SK-N-SH (cell line): ENCODE data around the gene ESRRG. TPM values are rescaled to one million over a fixed set of nuclear protein-coding genes. Genes with fewer than 3 reads are reported as not detected.

Experiments
- CTCF ChIA-PET: fragments of 300-600, 350-600 bp; formaldehyde crosslinking; extraction: SDS; loops from one replicate; lab custom pipeline; 2021; lab: Yijun Ruan, JAX
- POLR2A ChIA-PET: fragments of 350-600 bp; sonication (Branson Sonifier 250); formaldehyde crosslinking; extraction: SDS; loops from one replicate; lab custom pipeline; 2020; ENCODE audit warnings: antibody characterized with exemption, inconsistent platforms; lab: Yijun Ruan, JAX
- DNase-seq: peaks from one replicate; pipeline ENCODE4 v3.0.0; 2012
- H2AFZ ChIP-seq: fragments of 200-600 bp; sonication (generic); 2 replicates; pipeline ENCODE4 v1.8.1; 2016; ENCODE audit warnings: antibody characterized with exemption, mild to moderate bottlenecking, low read depth
- H3F3A ChIP-seq: fragments of 200-600 bp; sonication (generic); replicated peaks from 2 replicates; pipeline ENCODE3; 2016; ENCODE audit warnings: antibody characterized with exemption, mild to moderate bottlenecking; ENCODE audit not compliant: insufficient read depth
- H3K27ac ChIP-seq, 2 experiments: fragments of 200-500 bp in 1 of 2; fragments of 200-600 bp in 1 of 2; sonication (Bioruptor generic) in 1 of 2; sonication (generic), shearing (Covaris generic) in 1 of 2; 2 replicates each; pipeline versions ENCODE4 v1.5.1 to v1.6.1; 2014 to 2016; ENCODE audit warnings: low read depth in 2 of 2, inconsistent platforms in 1 of 2, low read length in 1 of 2, mild to moderate bottlenecking in 1 of 2, mixed read lengths in 1 of 2
- H3K27me3 ChIP-seq: fragments of 200-600 bp; sonication (generic), shearing (Covaris generic); 2 replicates; pipeline ENCODE4 v1.6.1; 2016; ENCODE audit warnings: mixed run types; ENCODE audit not compliant: insufficient read depth
- H3K36me3 ChIP-seq, 2 experiments: fragments of 200-500 bp in 1 of 2; fragments of 200-600 bp in 1 of 2; sonication (Bioruptor generic) in 1 of 2; sonication (generic) in 1 of 2; replicated peaks in 1 of 2; 2 replicates each; pipeline versions ENCODE3 to v1.5.1; 2014 to 2016; ENCODE audit warnings: low read length in 1 of 2, mild to moderate bottlenecking in 1 of 2; ENCODE audit not compliant: insufficient read depth in 2 of 2, control insufficient read depth in 1 of 2
- H3K4me1 ChIP-seq, 2 experiments: fragments of 200-500 bp in 1 of 2; fragments of 200-600 bp in 1 of 2; sonication (Bioruptor generic) in 1 of 2; sonication (generic), shearing (Covaris generic) in 1 of 2; 2 replicates each; pipeline versions ENCODE4 v1.5.1 to v1.6.1; 2014 to 2016; ENCODE audit warnings: low read depth in 1 of 2, low read length in 1 of 2, mixed run types in 1 of 2; ENCODE audit not compliant: insufficient read depth in 2 of 2, control insufficient read depth in 1 of 2
- H3K4me2 ChIP-seq: fragments of 200-600 bp; sonication (generic), shearing (Covaris generic); 2 replicates; pipeline ENCODE4 v1.6.1; 2017; ENCODE audit warnings: mixed run types
- H3K4me3 ChIP-seq, 2 experiments: fragments of 200-500 bp in 1 of 2; fragments of 200-600 bp in 1 of 2; sonication (Bioruptor generic) in 1 of 2; sonication (generic), shearing (Covaris generic) in 1 of 2; 2 replicates each; pipeline versions ENCODE4 v1.5.1 to v1.8.1; 2014 to 2016; ENCODE audit warnings: low read depth in 2 of 2, inconsistent platforms in 1 of 2, low read length in 1 of 2, mild to moderate bottlenecking in 1 of 2, mixed read lengths in 1 of 2, moderate library complexity in 1 of 2
- H3K79me2 ChIP-seq: fragments of 200-600 bp; sonication (generic); 2 replicates; pipeline ENCODE4 v1.8.1; 2017; ENCODE audit warnings: mild to moderate bottlenecking; ENCODE audit not compliant: insufficient read depth
- H3K9ac ChIP-seq: fragments of 200-600 bp; sonication (generic); 2 replicates; pipeline ENCODE4 v1.6.1; 2017; ENCODE audit warnings: mixed run types
- H3K9me2 ChIP-seq: fragments of 200-600 bp; sonication (generic); 2 replicates; pipeline ENCODE4 v1.6.1; 2017; ENCODE audit warnings: mixed run types
- H3K9me3 ChIP-seq: fragments of 200-600 bp; sonication (generic); 2 replicates; pipeline ENCODE4 v1.6.1; 2017; ENCODE audit warnings: mixed run types, mild to moderate bottlenecking, moderate library complexity
- H4K20me1 ChIP-seq: fragments of 200-600 bp; sonication (generic); 2 replicates; pipeline ENCODE4 v1.6.1; 2017; ENCODE audit warnings: mild to moderate bottlenecking, mixed run types; ENCODE audit not compliant: insufficient read depth
- CHD2 ChIP-seq: fragments of 150-350 bp; IDR thresholded peaks from 2 replicates; pipeline ENCODE4 v1.6.1; 2018; ENCODE audit warnings: low read length; ENCODE audit not compliant: partially characterized antibody
- EP300 ChIP-seq, 2 experiments: IDR thresholded peaks; 2 replicates each; pipeline versions ENCODE4 v1.4.0 to v1.6.1; 2012; ENCODE audit warnings: borderline replicate concordance in 1 of 2, low read depth in 1 of 2, low read length in 1 of 2
- EZH2phosphoT487 ChIP-seq: fragments of 200-600 bp; sonication (generic); IDR thresholded peaks from 2 replicates; pipeline ENCODE4 v1.6.1; 2017; ENCODE audit warnings: low read depth, mixed run types, mild to moderate bottlenecking, antibody characterized with exemption, moderate library complexity, borderline replicate concordance
- FOXJ3 ChIP-seq: sonication (generic); formaldehyde crosslinking; IDR thresholded peaks from 2 replicates; pipeline ENCODE4 v1.5.1; 2020; ENCODE audit warnings: mild to moderate bottlenecking, missing genetic modification reagents
- IRF3 ChIP-seq: fragments of 150-350 bp; IDR thresholded peaks from 2 replicates; pipeline ENCODE4 v1.6.1; 2016; ENCODE audit warnings: mild to moderate bottlenecking, low read depth, low read length
- NRF1 ChIP-seq: IDR thresholded peaks from 2 replicates; pipeline ENCODE4 v1.6.1; 2012; ENCODE audit warnings: low read depth, mild to moderate bottlenecking, low read length
- RAD21 ChIP-seq: IDR thresholded peaks from 2 replicates; pipeline ENCODE4 v1.6.1; 2012; ENCODE audit warnings: mild to moderate bottlenecking, low read length
- RXRA ChIP-seq: IDR thresholded peaks from 2 replicates; pipeline ENCODE4 v1.4.0; 2012; ENCODE audit warnings: low read depth, mild to moderate bottlenecking, borderline replicate concordance
- SIN3A ChIP-seq: IDR thresholded peaks from 2 replicates; pipeline ENCODE4 v1.6.1; 2012; ENCODE audit warnings: low read depth, mild to moderate bottlenecking, low read length, moderate library complexity, borderline replicate concordance
- SMC3 ChIP-seq: IDR thresholded peaks from 2 replicates; pipeline ENCODE4 v1.6.1; 2012; ENCODE audit warnings: low read depth, low read length, improper control_type of control experiment
- TCF12 ChIP-seq: IDR thresholded peaks from 2 replicates; pipeline ENCODE4 v1.4.0; 2012
- TEAD4 ChIP-seq: IDR thresholded peaks from 2 replicates; pipeline ENCODE4 v1.4.0; 2012; ENCODE audit warnings: mild to moderate bottlenecking, borderline replicate concordance; ENCODE audit not compliant: insufficient read depth
- WGBS: methylation state at CpG from one replicate; pipeline ENCODE4 v1.1.6; 2017; ENCODE audit warnings: low lambda C conversion rate; 5-methylcytosine and 5-hydroxymethylcytosine counted together
- polyA plus RNA-seq, 3 experiments: library from polyadenylated mRNA; depleted of rRNA; stranded (reverse); fragments of >200 nt; gene quantifications; 2 replicates each; pipeline ENCODE4 v1.2.3, GENCODE V29; 2012
- TF ChIP-seq, protein P1 (sequence below): IDR thresholded peaks from 2 replicates; pipeline ENCODE4; 2012

The ESRRG gene
- polyA plus RNA-seq, 1 of the 3 experiments (the other 2 are of a cell fraction): 0.26 TPM

DNA sequence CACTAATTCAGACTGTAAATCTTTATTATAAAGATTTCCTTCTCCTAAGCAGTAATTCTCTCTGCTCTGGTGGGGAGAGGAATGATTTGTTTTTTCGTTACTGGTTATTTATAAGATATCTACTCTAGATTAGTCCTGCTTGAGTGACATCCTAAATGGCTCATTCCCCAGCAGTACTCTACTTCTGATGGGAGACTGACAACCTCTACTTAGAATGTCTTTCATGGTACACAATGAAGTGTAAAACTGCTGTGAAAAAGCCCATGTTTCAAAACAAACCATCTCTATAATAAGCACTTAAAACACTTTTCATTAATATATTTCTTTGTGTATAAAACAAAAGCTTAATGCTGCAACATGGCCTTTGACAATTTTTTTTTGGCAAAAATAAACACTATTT is 33.9 kb upstream of the ESRRG start:
- H3K79me2 ChIP-seq: no peaks in the 10 kb centered on the region
- no peak overlapping the region for H3K4me2 ChIP-seq
- ChIA-PET CTCF (no interaction called here), POLR2A (no interaction called here)
- DNase-seq: no peak
- H3K9ac ChIP-seq: no peak overlapping the region
- no peaks in the 10 kb centered on the region for H3K36me3 ChIP-seq
- WGBS: 46% methylated on average over 1 of the region's 1 CpG
- no peaks in the 10 kb centered on the region for H3F3A ChIP-seq
- H2AFZ ChIP-seq: no peak overlapping the region
- H3K4me1 ChIP-seq: peaks cover 0 to 3% of the 10 kb centered on the region in 2 experiments; a peak in 1 of 4 replicates
- TF ChIP-seq FOXJ3 (CRISPR knock-in tag) (no peak), SIN3A (no peak)
- no peak overlapping the region for H3K27ac ChIP-seq
- H3K9me2 ChIP-seq: no peaks in the 10 kb centered on the region
- no peaks in the 10 kb centered on the region for H3K9me3 ChIP-seq
- H3K27me3 ChIP-seq: no peaks in the 10 kb centered on the region
- H4K20me1 ChIP-seq: no peaks in the 10 kb centered on the region
- no peak overlapping the region for H3K4me3 ChIP-seq

DNA sequence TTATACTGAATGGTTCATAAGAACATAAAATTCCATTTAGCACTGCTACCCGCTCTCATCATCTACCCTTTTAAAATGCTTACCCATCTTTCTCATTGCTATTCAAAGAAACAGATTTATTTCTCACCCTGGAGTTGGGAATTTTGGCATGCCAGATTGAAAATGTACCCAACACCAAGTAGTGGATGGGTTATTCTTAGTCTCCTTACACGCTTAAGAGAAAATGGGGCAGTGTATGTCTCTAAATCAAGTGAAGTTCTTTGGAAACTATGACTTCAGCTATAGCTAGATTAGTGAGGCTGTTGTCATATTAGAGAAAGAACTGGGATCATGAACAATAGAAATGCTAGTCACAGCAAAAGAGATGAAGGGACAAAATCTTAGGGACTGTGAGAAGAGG is 27.7 kb upstream of the ESRRG start:
- H3K79me2 ChIP-seq: no peaks in the 10 kb centered on the region
- no peak overlapping the region for H3K9ac ChIP-seq
- CTCF ChIA-PET: interaction anchor here (1.1 to 1.8 kb wide), 3 partner anchors 645 to 910 kb away, joined by 3 to 8 read pairs (median 7); no protein-coding TSS in a partner anchor

More for the DNA sequence above, 27.7 kb upstream of the ESRRG start:
- no peak overlapping the region for H3K4me3 ChIP-seq
- DNase-seq: no peak
- H3K27ac ChIP-seq: no peak overlapping the region
- no peaks in the 10 kb centered on the region for H3F3A ChIP-seq
- POLR2A ChIA-PET: no interaction called here
- WGBS: 84% methylated on average over 2 of the region's 2 CpGs
- H3K4me2 ChIP-seq: no peak overlapping the region
- no peaks in the 10 kb centered on the region for H3K9me2 ChIP-seq
- no peaks in the 10 kb centered on the region; a peak in 1 of 4 replicates for H3K4me1 ChIP-seq
- H2AFZ ChIP-seq: no peak overlapping the region
- no peak for TF ChIP-seq SMC3
- TF ChIP-seq EP300 (IDR thresholded peaks at IDR 0.05; ENCODE audit: borderline replicate concordance in 1 of 2, low read depth in 1 of 2, low read length in 1 of 2): no peak
- TF ChIP-seq, protein P1, sequence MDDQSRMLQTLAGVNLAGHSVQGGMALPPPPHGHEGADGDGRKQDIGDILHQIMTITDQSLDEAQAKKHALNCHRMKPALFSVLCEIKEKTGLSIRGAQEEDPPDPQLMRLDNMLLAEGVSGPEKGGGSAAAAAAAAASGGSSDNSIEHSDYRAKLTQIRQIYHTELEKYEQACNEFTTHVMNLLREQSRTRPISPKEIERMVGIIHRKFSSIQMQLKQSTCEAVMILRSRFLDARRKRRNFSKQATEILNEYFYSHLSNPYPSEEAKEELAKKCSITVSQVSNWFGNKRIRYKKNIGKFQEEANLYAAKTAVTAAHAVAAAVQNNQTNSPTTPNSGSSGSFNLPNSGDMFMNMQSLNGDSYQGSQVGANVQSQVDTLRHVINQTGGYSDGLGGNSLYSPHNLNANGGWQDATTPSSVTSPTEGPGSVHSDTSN: no peak
- TF ChIP-seq NRF1: no peak
- TF ChIP-seq CHD2: no peak
- TF ChIP-seq IRF3: no peak
- no peak for TF ChIP-seq FOXJ3 (CRISPR knock-in tag)
- no peak for TF ChIP-seq TEAD4
- no peak for TF ChIP-seq TCF12
- no peak for TF ChIP-seq RXRA
- no peak for TF ChIP-seq EZH2phosphoT487
- TF ChIP-seq RAD21: no peak
- TF ChIP-seq, all 33 proteins: peak for 0
- Histone ChIP-seq H4K20me1 (no peaks in the 10 kb centered on the region), H3K27me3 (no peaks in the 10 kb centered on the region), H3K36me3 (no peaks in the 10 kb centered on the region), H3K9me3 (no peaks in the 10 kb centered on the region)
